HG03135 (cell line): ENCODE data around the gene IGSF6.
"Not testable (repeated sequence)": the region's sequence is repeated elsewhere in the genome, so short reads cannot be mapped to it uniquely, and the experiment has no call there.

Experiments
- ATAC-seq: cut with Tn5 transposase; IDR thresholded peaks from one replicate; pipeline ENCODE4 v1.9.1; 2021; ENCODE audit warnings: mild to moderate bottlenecking, moderate library complexity; ENCODE audit not compliant: unreplicated experiment

The IGSF6 gene, protein sequence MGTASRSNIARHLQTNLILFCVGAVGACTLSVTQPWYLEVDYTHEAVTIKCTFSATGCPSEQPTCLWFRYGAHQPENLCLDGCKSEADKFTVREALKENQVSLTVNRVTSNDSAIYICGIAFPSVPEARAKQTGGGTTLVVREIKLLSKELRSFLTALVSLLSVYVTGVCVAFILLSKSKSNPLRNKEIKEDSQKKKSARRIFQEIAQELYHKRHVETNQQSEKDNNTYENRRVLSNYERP

DNA sequence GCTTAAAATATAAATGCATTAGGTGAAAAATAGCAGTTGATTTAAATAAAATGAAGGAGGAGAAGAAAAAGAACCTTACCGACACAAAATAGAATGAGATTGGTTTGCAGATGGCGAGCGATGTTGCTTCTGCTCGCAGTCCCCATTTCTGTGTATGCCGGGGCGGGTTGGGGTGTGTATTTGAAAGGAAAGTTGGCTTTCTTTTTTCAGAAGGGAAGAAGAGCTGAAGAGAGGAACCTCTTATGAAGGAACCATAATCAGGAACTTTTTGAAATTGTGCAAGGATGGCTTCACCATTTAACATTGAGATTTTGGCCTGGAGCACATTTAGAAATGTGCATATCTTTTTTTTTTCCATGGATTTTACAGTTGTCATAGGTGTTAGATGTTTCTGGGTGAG is at the start of gene IGSF6:
TSS of gene IGSF6 (minus strand) at position 156 of the 400 bp plus-strand sequence. CDS start at position 146, 10 bp downstream.
- no peak for ATAC-seq

DNA sequence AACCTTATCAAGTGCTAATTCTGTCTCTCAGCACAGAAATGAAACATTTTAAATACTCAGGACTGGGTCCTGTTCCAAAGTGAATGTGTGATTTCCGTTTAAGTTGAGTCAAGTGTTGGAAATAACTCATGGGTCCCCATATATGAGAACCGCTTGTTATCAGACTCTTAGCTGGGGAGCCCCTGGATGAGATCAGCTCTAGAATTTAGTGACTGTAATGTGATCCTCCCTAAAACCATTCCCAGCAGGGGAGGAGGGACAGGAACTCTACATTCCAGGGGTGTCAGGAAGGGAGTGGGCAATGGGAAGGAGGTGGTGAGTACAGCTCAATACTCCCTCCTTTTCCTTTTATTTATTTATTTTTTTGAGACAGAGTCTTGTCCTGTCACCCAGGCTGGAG is 48.9 kb upstream of the IGSF6 start:
- no peak for ATAC-seq

DNA sequence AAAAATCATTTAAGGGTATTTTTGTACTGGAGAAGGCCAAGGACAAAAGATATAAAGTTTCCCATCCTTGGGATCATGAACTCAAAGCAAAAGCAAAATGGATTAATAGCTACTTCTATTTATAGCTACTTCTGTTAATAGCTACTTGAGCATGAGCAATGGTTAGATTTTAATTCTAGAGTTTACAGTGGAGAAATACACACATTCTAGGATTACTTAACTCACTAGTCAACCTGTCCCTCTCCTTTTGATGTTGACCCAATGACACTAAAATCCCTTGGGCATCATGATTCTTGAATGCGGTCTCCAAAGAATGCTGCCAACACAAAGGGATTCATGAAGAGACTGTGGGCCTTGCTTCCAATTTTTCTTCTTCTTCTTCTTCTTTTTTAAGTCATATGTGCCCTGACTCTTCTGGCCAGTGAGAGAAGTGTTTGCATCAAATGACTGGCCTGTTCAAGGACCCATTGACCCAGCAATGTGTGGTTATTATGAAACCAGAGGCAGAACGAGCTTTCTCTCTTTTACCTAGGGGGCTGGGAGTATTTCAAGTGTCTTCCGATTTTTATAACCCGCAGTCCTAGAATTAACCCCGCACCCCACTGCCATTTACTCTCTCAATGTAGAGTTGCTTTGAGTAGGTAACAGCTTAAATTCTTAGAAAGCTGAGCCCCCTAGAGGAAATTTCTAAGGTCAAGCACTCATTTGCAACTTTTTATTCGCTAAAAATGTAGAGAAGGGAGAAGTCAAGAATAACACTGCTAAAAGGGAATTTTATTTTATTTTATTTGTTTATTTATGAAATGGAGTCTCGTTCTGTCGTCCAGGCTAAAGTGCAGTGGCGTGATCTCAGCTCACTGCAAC is 46.0 kb upstream of the IGSF6 start:
- no peak for ATAC-seq

DNA sequence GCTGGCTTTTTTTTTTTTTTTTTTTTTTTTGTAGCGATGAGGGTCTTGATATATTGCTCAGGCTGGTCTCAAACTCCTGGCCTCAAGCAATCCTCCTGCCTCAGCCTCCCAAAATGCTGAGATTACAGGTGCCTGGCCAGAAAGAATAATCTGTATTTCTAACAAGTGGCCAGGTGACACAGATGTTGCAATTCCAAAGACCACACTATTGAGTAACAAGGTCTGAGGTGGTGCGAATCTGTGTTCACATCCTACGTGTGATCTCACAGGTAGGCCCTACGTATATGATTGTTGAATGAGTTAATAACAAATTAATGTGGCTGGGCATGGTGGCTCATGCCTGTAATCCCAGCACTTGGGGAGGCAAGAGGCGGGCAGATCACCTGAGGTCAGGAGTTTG is 44.6 kb upstream of the IGSF6 start:
- no peak for ATAC-seq

DNA sequence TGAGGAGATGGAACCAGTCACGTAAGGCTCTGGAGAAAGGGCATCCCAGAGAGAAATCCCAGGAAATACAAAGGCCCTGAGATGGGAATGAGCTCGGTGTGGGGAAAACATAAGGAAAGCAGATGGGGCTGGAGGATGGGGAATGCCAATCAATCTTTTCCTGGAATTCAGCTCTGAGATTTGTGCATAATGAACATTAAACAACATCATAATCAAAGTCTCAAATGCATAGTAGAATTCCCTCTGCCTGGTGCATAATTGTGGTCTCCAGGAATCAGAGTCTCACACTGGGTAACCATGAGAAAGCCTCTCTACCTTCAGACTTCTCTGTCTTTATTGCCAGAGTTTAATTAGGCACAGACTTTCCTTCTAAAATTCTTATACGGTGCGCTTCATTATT is 42.2 kb upstream of the IGSF6 start:
- no peak for ATAC-seq

DNA sequence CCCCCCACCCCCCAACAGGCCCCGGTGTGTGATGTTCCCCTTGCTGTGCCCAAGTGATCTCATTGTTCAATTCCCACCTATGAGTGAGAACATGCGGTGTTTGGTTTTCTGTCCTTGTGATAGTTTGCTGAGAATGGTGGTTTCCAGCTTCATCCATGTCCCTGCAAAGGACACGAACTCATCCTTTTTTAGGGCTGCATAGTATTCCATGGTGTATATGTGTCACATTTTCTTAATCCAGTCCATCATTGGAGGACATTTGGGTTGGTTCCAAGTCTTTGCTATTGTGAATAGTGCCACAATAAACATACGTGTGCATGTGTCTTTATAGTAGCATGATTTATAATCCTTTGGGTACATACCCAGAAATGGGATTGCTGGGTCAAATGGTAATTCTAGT is 38.6 kb upstream of the IGSF6 start:
- ATAC-seq = not testable (repeated sequence)

DNA sequence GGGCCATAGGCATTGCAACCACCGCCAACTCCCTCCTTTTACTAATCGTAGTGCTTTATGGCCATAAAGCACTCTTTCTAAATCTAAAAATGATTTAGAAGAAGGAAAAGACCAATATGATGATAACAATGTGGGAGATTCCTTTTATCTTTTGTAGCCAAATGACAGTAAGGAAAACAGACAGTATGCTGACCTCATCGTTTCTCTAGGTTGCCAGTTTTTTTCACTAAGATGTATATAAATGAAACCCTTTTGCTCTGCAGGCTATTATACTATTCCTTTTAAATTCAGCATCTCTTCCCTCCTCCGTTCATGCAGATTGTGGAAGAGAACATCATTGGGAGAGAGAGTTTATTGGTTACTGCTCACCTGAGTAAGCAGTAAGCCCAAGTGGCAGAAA is 36.7 kb upstream of the IGSF6 start:
- ATAC-seq = no peak

DNA sequence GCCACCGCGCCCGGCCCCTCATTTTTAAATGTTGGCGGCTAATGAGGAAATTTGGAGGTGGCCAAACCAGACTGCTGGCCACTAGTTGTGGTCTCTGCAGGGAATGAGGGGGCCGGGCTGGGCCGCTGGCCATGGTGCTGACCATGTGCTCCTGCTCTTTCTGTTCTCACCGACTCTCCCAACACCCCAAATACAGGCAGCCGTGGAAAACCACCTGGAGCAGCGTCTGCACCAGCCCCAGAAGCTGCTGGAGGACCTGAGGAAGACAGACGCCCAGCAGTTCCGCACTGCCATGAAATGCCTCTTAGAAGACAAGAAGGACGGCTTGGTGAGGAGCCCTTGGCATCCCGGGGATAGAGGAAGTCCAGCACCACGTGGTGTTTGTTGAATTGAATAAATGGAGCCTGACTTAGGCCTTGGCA is 32.6 kb upstream of the IGSF6 start:
- ATAC-seq = no peak

DNA sequence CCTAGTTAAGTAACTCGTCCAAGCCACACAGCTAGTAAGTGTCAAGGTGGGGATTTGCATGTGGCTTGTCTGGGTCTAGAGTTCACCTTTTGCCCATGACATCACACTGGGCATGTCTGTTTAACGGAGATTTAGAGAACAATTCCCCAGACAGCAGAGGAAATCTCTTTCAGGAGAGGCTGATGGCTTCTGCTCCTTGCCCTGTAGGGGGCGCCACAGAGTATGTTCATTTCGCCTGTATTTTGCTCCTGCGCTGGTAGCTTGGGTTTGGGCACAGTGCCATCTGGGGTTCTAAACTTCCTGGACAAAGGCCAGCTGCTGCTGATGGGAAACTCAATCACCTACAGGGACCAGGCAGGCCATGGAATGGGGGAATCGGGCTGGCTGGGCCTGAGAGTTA is 31.8 kb upstream of the IGSF6 start:
- no peak for ATAC-seq

DNA sequence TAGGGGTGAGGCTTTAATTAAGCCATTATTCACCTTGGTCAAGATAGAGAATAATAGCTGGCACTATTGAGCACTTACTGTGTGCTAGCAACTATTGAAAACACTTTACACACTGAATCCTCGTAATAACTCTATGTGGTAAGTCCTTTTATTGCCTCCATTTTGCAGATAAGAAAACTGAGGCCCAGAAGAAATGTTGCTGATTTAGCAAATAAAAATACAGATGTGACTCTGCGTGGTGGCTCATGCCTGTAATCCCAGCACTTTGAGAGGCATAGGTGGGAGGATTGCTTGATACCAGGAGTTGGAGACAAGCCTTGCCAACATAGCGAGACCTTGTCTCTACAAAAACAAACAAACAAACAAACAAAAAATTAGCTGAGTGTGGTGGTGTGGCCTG is 30.8 kb upstream of the IGSF6 start:
- ATAC-seq = no peak

DNA sequence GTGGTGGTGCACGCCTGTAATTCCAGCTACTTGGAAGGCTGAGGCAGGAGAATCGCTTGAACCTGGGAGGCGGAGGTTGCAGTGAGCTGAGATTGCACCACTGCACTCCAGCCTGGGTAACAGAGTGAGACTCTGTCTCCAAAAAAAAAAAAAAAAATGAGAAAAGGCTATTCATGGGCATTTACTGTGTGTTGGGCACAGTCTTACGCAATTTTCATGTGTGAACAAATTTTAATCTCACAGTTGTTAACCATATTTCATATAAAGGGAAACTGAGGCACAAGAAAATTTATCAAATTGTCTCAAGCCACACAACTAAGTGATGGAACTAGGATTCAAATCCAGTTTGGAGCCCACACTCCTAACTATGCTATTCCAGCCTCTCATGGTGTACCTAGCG is 28.3 kb upstream of the IGSF6 start:
- ATAC-seq = not testable (repeated sequence)

DNA sequence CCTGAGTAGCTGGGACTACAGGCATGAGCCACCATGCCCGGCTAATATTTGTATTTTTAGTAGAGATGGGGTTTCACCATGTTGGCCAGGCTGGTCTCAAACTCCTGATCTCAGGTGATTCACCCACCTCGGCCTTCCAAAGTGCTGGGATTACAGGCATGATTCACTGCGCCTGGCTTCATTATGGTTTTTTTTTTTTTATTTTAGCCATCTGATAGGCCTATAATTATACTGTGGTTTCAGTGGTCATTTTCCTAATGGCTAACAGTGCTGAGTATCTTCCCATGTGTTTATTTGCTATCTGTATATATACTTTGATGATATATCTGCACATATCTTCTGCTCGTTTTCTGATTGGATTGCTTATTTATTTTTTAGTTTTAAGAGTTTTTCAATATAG is 22.0 kb upstream of the IGSF6 start:
- ATAC-seq = not testable (repeated sequence)

DNA sequence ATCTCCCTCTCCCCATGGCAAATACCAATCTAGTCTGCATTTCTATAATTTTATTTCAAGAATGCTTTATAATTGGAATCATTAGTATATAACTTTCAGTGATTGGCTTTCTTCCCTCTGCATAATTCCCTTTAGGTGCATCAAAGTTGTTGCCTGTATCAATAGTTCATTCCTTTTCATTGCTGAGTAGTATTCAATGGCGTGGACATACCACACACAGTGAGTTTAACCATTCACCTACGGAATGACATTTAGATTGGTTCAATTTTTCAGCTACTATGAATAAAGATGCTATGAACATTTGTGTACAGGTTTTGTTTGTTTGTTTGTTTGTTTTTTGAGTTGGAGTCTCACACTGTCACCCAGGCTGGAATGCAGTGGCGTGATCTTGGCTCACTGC is 21.1 kb upstream of the IGSF6 start:
- no peak for ATAC-seq

DNA sequence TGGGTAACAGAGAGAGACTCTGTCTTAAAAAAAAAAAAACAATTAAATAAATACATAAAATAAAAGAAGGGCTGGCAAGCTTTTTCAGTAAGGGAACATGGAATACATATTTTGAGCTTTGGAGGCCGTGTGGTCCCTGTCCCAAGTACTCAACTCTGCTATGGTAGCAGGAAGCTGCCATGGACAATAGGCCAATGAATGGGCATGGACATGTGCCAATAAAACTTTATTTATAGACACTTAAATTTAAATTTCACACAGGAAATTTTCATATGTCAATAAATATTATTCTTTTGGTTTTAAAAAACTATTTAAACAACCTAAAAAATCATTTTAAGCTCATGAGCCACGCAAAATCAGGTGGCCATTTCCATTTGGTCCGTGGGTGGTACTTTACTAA is 15.2 kb upstream of the IGSF6 start:
- ATAC-seq = no peak

DNA sequence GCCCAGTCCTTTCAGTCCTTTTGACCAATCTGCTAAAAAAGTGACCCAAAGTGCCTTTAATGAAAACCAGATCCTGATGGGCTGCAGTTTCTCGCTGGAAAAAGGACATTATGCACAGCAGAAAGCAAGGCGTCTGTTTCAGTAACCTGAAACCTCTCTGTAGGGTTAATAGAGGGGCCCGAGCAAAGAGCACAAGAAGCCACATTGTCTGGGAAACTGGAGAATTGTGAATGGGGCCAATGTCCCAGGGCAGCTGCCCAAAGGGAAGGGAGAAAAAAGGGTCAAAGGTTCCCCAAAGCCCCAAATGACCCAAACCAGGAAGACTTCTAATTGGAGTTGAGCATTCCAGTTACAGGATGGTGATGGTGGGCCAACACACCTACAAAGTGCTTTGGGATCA is 14.4 kb upstream of the IGSF6 start:
- no peak for ATAC-seq

DNA sequence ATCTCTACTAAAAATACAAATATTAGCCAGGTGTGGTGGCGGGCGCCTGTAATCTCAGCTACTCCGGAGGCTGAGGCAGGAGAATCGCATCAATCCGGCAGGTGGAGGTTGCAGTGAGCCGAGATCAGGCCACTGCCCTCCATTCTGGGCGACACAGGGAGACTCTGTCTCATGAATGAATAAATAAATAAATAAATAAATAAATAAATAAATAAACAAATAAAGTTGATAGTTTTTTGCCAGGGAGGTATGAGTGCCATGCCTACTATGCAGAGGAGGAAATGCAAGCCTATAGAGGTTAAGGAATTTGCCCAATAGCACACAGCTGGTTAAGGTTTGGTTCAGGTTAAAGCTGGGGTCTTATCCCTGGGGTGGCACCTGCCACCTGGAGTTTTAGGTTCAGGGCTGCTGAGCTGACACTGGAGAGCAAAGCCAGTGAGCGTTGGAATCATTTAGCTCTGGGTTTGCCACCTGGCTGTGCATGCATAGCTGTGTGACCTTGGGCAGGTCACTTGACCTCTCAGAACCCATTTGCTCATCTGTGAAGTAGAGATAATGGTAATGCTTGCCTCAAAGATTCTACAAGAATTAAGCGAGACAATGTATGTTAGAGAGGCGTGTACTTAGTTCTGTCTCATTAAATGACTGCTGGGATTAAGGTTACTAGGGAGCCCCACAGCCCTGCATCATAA is 12.5 kb upstream of the IGSF6 start:
- ATAC-seq = no peak

DNA sequence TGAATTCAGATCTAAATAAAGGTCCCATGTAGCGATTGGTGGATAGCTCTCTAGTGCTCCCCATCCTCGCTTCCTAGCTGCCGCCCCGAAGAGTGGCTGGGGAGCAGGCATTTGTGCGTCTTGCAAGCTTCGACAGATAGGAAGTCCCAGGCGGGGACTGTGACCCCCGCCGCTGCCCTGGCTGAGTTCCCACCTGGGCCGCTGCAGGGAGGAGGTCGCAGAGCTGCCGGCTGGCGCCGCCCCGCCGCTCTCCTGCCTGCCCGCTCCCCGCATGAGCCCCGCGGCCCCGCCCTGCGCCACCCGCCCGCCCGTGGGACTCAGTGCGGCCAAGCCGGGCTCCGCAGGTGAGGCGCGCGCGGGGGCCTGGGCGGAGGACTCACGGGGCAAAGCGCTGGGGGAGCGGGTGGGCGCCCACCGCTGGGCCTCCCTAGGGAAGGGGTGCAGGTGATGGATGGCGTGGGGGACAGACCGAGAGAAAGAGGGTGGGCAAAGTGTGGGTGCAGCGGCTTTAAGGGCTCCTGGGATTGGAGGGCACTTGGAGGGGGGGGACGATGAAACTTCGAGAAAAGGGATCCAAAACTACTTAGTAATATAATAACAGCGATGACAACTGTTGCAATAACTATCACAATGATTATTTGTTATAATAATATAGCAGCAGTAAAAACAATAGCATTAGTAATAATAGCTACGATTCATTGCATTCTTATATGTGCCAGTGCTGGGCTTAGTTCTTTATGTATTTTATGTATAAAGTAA is 11.7 kb upstream of the IGSF6 start, which contains the start of gene OTOA:
TSS of gene OTOA (plus strand) at position 80 of the 759 bp plus-strand sequence. CDS start 14,547 bp downstream, outside the sequence.
- no peak for ATAC-seq

DNA sequence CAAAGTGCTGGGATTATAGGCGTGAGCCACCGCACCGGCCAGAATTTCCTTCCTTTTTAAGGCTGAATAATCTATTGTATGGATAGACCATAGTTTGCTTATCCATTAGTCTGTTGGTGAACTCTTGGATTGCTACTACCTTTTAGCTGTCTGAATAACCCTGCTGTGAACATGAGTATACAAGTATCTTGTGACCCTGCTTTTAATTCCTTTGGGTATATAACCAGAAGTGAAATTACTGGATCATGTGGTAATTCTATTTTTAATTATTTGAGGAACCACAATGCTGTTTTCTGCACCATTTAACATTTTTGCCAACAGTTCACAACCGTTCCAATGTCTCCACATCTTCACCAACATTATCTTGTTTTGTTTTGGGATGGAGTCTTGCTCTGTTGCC is 6.7 kb upstream of the IGSF6 start:
- ATAC-seq = no peak

DNA sequence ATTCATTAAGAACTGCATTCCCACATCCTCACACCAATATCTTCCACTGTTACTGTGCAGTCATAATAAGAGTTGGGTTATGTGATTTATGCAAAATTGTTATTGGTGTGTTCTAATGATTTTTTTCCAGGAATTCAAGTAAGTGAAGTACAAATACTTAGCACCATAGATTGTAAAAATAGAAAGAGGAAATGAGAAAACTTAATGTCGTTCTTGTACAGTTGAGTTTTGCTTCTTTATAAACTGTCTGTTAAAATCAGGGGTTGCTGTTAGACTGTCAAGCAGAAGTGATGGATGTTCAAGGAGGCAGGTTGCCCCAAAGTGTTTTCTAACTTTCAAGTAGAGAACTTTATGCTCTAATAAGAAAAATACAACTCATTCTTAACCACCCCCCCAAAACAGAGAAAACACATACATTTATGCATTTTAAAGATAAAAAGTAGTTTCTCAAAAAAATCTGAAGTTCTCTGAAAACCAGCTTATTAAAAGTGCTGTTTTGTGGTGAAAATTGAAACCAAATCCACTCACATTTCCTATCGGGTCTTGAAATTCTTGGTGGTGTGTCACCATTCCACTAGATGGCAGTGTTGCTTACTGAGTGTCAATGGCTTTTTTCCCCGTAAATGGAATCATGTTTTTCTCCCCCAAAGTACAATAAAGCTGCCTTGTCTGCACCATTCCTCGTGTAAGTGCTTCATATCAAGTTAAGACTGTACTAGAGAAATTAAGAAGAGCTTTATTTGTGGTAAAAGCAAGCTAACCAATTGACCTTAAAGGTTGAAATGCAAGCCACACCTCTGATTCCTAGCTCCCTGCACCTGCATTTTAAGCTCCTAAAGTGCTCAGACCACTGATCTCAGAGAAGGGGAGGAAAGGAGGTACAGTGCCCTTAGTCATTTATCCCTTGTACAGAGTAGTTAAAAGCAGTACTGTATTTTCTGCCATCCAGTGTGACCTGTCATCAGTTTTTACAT is 4.7 kb upstream of the IGSF6 start:
- no peak for ATAC-seq

DNA sequence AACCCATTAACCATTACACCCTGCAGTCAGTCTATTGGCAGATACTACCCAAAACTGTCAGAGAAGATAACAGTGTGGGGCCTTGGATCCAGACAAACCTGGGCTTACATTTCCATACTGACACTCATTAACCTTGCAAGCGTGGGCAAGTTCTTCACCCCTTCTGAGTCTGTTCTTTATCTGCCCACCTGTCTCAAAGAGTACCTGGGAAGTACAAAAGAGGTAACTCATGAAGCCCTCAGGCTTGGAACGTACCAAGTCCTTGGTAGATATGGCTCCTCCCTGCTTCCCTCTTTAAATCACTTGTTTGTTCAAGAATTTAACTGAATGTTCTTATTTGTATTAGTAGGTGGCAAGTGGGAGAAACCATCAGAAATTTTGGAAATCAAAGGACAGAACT is 2.5 kb upstream of the IGSF6 start:
- ATAC-seq = no peak
